ENCODE measurements around the gene LRCH1. TPM values are rescaled to one million over a fixed set of nuclear protein-coding genes. Genes with fewer than 3 reads are reported as not detected.
A peak's percentile ranks its signal among the peaks of the same experiment; 100 is the strongest.

Gene LRCH1
- total RNA-seq, 1 donor from 2014 or later, result 2.9 TPM

GRCh38 chr13:46712524-46712923, 159.6 kb downstream of the LRCH1 start:
- peak; percentile 34 for DNase-seq (ENCODE audit: low spot score)
- no peaks in the 10 kb centered on the region for H3K4me1 Mint-ChIP-seq
- TF ChIP-seq CTCF (IDR thresholded peaks at IDR 0.05) (peak; percentile 36), EZH2 (IDR thresholded peaks at IDR 0.05) (no peak), EZH2phosphoT487 (IDR thresholded peaks at IDR 0.05) (no peak)
- Histone ChIP-seq H3K27me3 (no peaks in the 10 kb centered on the region), H3K27ac (no peak overlapping the region), H3K4me3 (no peak overlapping the region), H3K36me3 (no peaks in the 10 kb centered on the region), H3K9ac (no peak overlapping the region), H3K9me3 (ENCODE audit: low read depth) (no peaks in the 10 kb centered on the region), H3K4me2 (no peak overlapping the region), H2AFZ (replicated peaks) (peak overlapping the region; percentile 32), H3K79me2 (ENCODE audit: low read depth) (no peaks in the 10 kb centered on the region), H4K20me1 (ENCODE audit: low read depth) (no peaks in the 10 kb centered on the region), H3K4me1 (peaks cover 7% of the 10 kb centered on the region), H3F3A (ENCODE audit: low read depth) (peaks cover 2% of the 10 kb centered on the region)
- peaks cover 5% of the 10 kb centered on the region for H3K36me3 Mint-ChIP-seq
- no peak overlapping the region for H3K4me3 Mint-ChIP-seq
- no peaks in the 10 kb centered on the region for H3K9me3 Mint-ChIP-seq
- H3K27me3 Mint-ChIP-seq (ENCODE audit: insufficient read depth, low read depth), result no peaks in the 10 kb centered on the region
- H3K27ac Mint-ChIP-seq, result no peak overlapping the region

- no peak overlapping the region for H3K4me2 ChIP-seq
- H3K4me3 ChIP-seq, result no peak overlapping the region
- no peak overlapping the region for H3K9ac ChIP-seq
- no peaks in the 10 kb centered on the region for H3K9me3 ChIP-seq (ENCODE audit: low read depth)
- Mint-ChIP-seq H3K9me3 (no peaks in the 10 kb centered on the region), H3K27me3 (ENCODE audit: insufficient read depth, low read depth) (no peaks in the 10 kb centered on the region), H3K4me1 (no peaks in the 10 kb centered on the region), H3K4me3 (no peak overlapping the region), H3K36me3 (peaks cover 5% of the 10 kb centered on the region), H3K27ac (no peak overlapping the region)
- H3K4me1 ChIP-seq, result peaks cover 7% of the 10 kb centered on the region
- no peaks in the 10 kb centered on the region for H3K27me3 ChIP-seq
- no peak for DNase-seq (ENCODE audit: low spot score)
- no peak overlapping the region for H2AFZ ChIP-seq (replicated peaks)
- peaks cover 2% of the 10 kb centered on the region for H3F3A ChIP-seq (ENCODE audit: low read depth)
- H3K27ac ChIP-seq, result no peak overlapping the region
- no peaks in the 10 kb centered on the region for H3K36me3 ChIP-seq
- TF ChIP-seq EZH2phosphoT487 (IDR thresholded peaks at IDR 0.05) (no peak), CTCF (IDR thresholded peaks at IDR 0.05) (peak; percentile 19)
- no peaks in the 10 kb centered on the region for H4K20me1 ChIP-seq (ENCODE audit: low read depth)
- no peaks in the 10 kb centered on the region for H3K79me2 ChIP-seq (ENCODE audit: low read depth)
Observed at GRCh38 chr13:46715363-46715762, 162.4 kb downstream of the LRCH1 start.

GRCh38 chr13:46716821-46717220, 163.9 kb downstream of the LRCH1 start:
- no peaks in the 10 kb centered on the region for H3K79me2 ChIP-seq (ENCODE audit: low read depth)
- H3K4me3 ChIP-seq, result no peak overlapping the region
- H3K27ac Mint-ChIP-seq, result no peak overlapping the region
- peaks cover 7% of the 10 kb centered on the region for H3K4me1 ChIP-seq
- H2AFZ ChIP-seq (replicated peaks), result no peak overlapping the region
- no peak overlapping the region for H3K27ac ChIP-seq
- H3K4me2 ChIP-seq, result no peak overlapping the region
- H3K27me3 ChIP-seq, result no peaks in the 10 kb centered on the region
- no peaks in the 10 kb centered on the region for H3K9me3 ChIP-seq (ENCODE audit: low read depth)
- H4K20me1 ChIP-seq (ENCODE audit: low read depth), result no peaks in the 10 kb centered on the region
- no peak for DNase-seq (ENCODE audit: low spot score)
- H3K9ac ChIP-seq, result no peak overlapping the region
- peaks cover 2% of the 10 kb centered on the region for H3F3A ChIP-seq (ENCODE audit: low read depth)
- peaks cover 3% of the 10 kb centered on the region for H3K36me3 Mint-ChIP-seq
- H3K4me3 Mint-ChIP-seq, result no peak overlapping the region
- no peaks in the 10 kb centered on the region for H3K36me3 ChIP-seq
- no peaks in the 10 kb centered on the region for H3K4me1 Mint-ChIP-seq
- H3K9me3 Mint-ChIP-seq, result no peaks in the 10 kb centered on the region
- H3K27me3 Mint-ChIP-seq (ENCODE audit: insufficient read depth, low read depth), result no peaks in the 10 kb centered on the region
- no peak for TF ChIP-seq EZH2 (IDR thresholded peaks at IDR 0.05)
- TF ChIP-seq EZH2phosphoT487 (IDR thresholded peaks at IDR 0.05), result no peak
- no peak for TF ChIP-seq CTCF (IDR thresholded peaks at IDR 0.05)
